ENCODE measurements around the gene UNC93B1.
"Not testable (repeated sequence)": the region's sequence is repeated elsewhere in the genome, so short reads cannot be mapped to it uniquely, and the experiment has no call there.

The UNC93B1 gene

GRCh38 chr11:67997475-67997921, 6.4 kb downstream of the UNC93B1 start:
- no peak for DNase-seq (ENCODE audit: low read depth)
- no peak for TF ChIP-seq CTCF (IDR thresholded peaks at IDR 0.05; ENCODE audit: low read depth, low read length, missing control alignments)
- in situ Hi-C loops (cut with HindIII; ENCODE audit: low sequenced_read_pairs): no loop called here
- no peak overlapping the region for H3K4me3 ChIP-seq (ENCODE audit: low read depth, low read length)

GRCh38 chr11:67996622-67997474, 7.0 kb downstream of the UNC93B1 start:
- DNase-seq (ENCODE audit: low read depth): no peak
- H3K4me3 ChIP-seq (ENCODE audit: low read depth, low read length): no peak overlapping the region
- TF ChIP-seq CTCF (IDR thresholded peaks at IDR 0.05; ENCODE audit: low read depth, low read length, missing control alignments): no peak
- in situ Hi-C loops (cut with HindIII; ENCODE audit: low sequenced_read_pairs): no loop called here

- no peak overlapping the region for H3K4me3 ChIP-seq (ENCODE audit: low read depth, low read length)
- in situ Hi-C loops (cut with HindIII; ENCODE audit: low sequenced_read_pairs): no loop called here
- DNase-seq (ENCODE audit: low read depth): no peak
- TF ChIP-seq CTCF (IDR thresholded peaks at IDR 0.05; ENCODE audit: low read depth, low read length, missing control alignments): no peak
Observed at GRCh38 chr11:67996051-67996450, 7.8 kb downstream of the UNC93B1 start.

- DNase-seq (ENCODE audit: low read depth); H3K4me3 ChIP-seq (ENCODE audit: low read depth, low read length); in situ Hi-C loops (cut with HindIII; ENCODE audit: low sequenced_read_pairs): not testable (repeated sequence)
Observed at GRCh38 chr11:67995579-67995978, 8.3 kb downstream of the UNC93B1 start.

- in situ Hi-C loops (cut with HindIII; ENCODE audit: low sequenced_read_pairs); H3K4me3 ChIP-seq (ENCODE audit: low read depth, low read length); DNase-seq (ENCODE audit: low read depth): not testable (repeated sequence)
Observed at GRCh38 chr11:67995129-67995528, 8.8 kb downstream of the UNC93B1 start.

GRCh38 chr11:67994387-67994786, 9.5 kb downstream of the UNC93B1 start:
- DNase-seq (ENCODE audit: low read depth); H3K4me3 ChIP-seq (ENCODE audit: low read depth, low read length); in situ Hi-C loops (cut with HindIII; ENCODE audit: low sequenced_read_pairs): not testable (repeated sequence)

GRCh38 chr11:67993821-67994220, 10.1 kb downstream of the UNC93B1 start:
- H3K4me3 ChIP-seq (ENCODE audit: low read depth, low read length); DNase-seq (ENCODE audit: low read depth); in situ Hi-C loops (cut with HindIII; ENCODE audit: low sequenced_read_pairs): not testable (repeated sequence)
- peak; percentile 45 for TF ChIP-seq CTCF (IDR thresholded peaks at IDR 0.05; ENCODE audit: low read depth, low read length, missing control alignments)

GRCh38 chr11:67991347-67992121, 12.4 kb downstream of the UNC93B1 start:
- H3K4me3 ChIP-seq (ENCODE audit: low read depth, low read length); DNase-seq (ENCODE audit: low read depth); in situ Hi-C loops (cut with HindIII; ENCODE audit: low sequenced_read_pairs): not testable (repeated sequence)

- H3K4me3 ChIP-seq (ENCODE audit: low read depth, low read length); DNase-seq (ENCODE audit: low read depth): not testable (repeated sequence)
Observed at GRCh38 chr11:67990546-67991346, 13.2 kb downstream of the UNC93B1 start.

GRCh38 chr11:67985302-67985701, 18.6 kb downstream of the UNC93B1 start:
- DNase-seq (ENCODE audit: low read depth); H3K4me3 ChIP-seq (ENCODE audit: low read depth, low read length); in situ Hi-C loops (cut with HindIII; ENCODE audit: low sequenced_read_pairs): not testable (repeated sequence)

More at GRCh38 chr11:67990546-67991346, 13.2 kb downstream of the UNC93B1 start:
- in situ Hi-C loops (cut with HindIII; ENCODE audit: low sequenced_read_pairs): not testable (repeated sequence)
